ENCODE results near the gene LUC7L3.
A peak's percentile ranks its signal among the peaks of the same experiment; 100 is the strongest.

Gene LUC7L3

GRCh38 chr17:50787106-50787505, 67.7 kb downstream of the LUC7L3 start:
- DNase-seq (ENCODE audit: low read depth), result no peak
- H3K4me3 ChIP-seq (ENCODE audit: low read depth, low read length), result no peak overlapping the region
- no peak for TF ChIP-seq CTCF (conservative IDR thresholded peaks at IDR 0.05; ENCODE audit: low read depth, low read length)

- DNase-seq (ENCODE audit: low read depth), result no peak
- no peak for TF ChIP-seq CTCF (conservative IDR thresholded peaks at IDR 0.05; ENCODE audit: low read depth, low read length)
- H3K4me3 ChIP-seq (ENCODE audit: low read depth, low read length), result no peak overlapping the region
These were observed 71.2 kb downstream of the LUC7L3 start for GRCh38 chr17:50790618-50791017.

GRCh38 chr17:50792132-50792531, 72.7 kb downstream of the LUC7L3 start:
- TF ChIP-seq CTCF (conservative IDR thresholded peaks at IDR 0.05; ENCODE audit: low read depth, low read length), result no peak
- DNase-seq (ENCODE audit: low read depth), result no peak
- no peak overlapping the region for H3K4me3 ChIP-seq (ENCODE audit: low read depth, low read length)

GRCh38 chr17:50793007-50793406, 73.6 kb downstream of the LUC7L3 start:
- DNase-seq (ENCODE audit: low read depth), result no peak
- no peak for TF ChIP-seq CTCF (conservative IDR thresholded peaks at IDR 0.05; ENCODE audit: low read depth, low read length)
- H3K4me3 ChIP-seq (ENCODE audit: low read depth, low read length), result no peak overlapping the region

GRCh38 chr17:50794361-50794760, 75.0 kb downstream of the LUC7L3 start:
- DNase-seq (ENCODE audit: low read depth), result no peak
- H3K4me3 ChIP-seq (ENCODE audit: low read depth, low read length), result no peak overlapping the region
- TF ChIP-seq CTCF (conservative IDR thresholded peaks at IDR 0.05; ENCODE audit: low read depth, low read length), result no peak

- DNase-seq (ENCODE audit: low read depth), result peak; percentile 50
- TF ChIP-seq CTCF (conservative IDR thresholded peaks at IDR 0.05; ENCODE audit: low read depth, low read length), result no peak
- H3K4me3 ChIP-seq (ENCODE audit: low read depth, low read length), result no peak overlapping the region
These were observed 77.9 kb downstream of the LUC7L3 start for GRCh38 chr17:50797135-50797810.
